ENCODE measurements around the gene RNF145.
A peak's percentile ranks its signal among the peaks of the same experiment; 100 is the strongest.
"Not testable (repeated sequence)": the region's sequence is repeated elsewhere in the genome, so short reads cannot be mapped to it uniquely, and the experiment has no call there.

RNF145 gene, protein sequence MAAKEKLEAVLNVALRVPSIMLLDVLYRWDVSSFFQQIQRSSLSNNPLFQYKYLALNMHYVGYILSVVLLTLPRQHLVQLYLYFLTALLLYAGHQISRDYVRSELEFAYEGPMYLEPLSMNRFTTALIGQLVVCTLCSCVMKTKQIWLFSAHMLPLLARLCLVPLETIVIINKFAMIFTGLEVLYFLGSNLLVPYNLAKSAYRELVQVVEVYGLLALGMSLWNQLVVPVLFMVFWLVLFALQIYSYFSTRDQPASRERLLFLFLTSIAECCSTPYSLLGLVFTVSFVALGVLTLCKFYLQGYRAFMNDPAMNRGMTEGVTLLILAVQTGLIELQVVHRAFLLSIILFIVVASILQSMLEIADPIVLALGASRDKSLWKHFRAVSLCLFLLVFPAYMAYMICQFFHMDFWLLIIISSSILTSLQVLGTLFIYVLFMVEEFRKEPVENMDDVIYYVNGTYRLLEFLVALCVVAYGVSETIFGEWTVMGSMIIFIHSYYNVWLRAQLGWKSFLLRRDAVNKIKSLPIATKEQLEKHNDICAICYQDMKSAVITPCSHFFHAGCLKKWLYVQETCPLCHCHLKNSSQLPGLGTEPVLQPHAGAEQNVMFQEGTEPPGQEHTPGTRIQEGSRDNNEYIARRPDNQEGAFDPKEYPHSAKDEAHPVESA

DNA sequence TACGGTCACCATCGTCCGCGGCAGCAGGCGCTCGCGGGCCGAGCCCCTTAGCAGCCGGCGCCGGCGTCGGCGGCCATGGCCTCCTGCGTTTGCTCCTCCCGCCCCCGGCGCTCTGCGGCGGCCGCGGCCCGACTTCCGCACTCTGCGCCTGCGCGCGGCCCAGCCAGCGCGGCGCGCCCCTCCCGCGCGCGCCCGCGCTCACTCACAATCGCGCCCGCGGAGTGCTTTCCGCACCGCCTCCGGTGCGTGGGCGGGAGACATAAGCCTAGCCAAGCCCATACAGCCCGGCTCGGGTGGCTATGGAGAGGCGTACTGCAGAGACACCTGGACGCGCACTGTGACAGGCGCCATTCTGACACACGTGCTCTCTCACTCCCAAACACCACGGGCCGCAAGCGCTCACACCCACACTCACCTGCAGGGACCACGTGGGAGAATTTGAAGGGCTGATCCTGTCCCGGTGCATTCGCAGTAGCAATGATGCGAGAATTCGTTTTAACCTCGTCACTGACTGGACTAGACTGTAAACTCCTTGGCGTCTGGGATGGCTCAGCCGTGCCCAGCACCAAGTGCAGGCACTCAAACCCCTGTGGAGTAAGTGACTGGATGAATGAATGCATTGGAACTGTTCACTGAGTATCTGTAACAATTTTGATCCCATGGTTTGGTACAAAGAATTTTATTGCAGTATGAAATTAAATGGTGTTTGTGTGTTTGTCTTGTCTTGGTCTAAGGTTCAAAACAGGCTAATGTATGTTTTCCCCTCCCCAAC lies at the start of gene RNF145:
Gene RNF145, minus strand, starts transcription at position 116 of the 772 bp plus-strand sequence. CDS start 5,936 bp downstream, outside the sequence.
- peak; percentile 98 for DNase-seq

DNA sequence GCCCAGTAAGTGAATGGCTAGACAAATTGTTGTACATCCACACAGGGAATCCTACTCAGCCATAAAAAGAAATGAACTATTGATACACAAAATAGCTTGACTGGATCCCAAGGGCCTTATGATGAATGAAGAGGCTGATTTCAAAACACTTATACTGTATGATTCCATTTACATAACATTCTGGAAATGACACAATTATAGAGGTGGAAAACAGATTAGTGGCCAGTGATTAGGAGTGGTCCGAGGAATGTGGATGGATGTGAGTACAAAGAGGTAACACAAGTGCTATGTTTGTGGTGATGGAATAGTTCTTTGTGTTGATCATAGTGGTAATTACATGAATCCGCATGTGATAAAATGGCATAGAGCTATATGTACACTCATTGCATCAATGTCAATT lies 49.0 kb upstream of the RNF145 start:
- DNase-seq, result no peak

DNA sequence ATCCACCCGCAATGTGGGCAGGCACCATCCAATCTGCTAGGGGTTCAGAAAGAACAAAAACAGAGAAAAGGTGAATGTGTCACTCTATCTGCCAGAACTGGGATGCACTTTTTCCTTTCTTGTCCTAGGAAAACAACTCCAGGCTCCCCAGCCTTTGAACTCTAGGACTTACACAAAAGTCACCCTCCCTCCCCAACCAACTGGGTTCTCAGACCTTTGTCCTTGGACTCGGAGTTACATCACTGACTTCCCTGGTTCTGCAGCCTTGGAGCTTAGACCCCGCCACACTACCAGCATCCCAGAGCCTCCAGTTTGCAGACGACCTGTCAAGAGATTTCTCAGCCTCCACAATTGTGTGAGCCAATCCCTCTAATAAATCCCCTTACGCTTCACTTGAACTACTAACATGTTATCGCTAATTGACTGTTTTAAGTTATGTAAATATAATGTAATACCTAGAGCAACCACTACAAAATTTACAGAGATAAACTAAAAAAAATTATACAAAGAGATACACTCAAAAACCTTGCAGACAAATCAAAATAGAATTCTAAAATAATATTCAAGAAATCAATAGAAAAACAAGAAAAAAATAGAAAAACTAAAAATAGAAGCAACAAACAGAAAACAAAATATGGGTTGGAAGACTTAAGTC lies 48.4 kb upstream of the RNF145 start:
- DNase-seq, result no peak

DNA sequence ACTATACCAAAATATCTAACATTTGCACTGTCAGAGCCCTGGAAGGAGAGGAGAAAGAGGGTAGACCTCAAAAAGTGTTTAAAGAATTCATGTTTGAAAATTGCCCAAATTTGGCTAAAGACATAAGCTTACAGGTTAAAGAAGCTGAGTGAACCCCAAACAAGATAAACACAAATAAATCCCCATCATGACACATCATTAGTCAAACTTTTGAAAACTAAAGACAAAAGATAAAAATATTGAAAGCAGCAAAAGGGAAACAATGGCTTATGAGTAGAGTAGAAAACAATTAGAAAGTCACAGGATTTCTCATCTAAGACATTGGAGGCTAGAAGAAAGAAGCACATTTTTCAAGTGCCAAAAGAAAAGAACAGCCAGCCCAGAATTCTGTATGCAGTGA lies 47.7 kb upstream of the RNF145 start:
- DNase-seq, result no peak

DNA sequence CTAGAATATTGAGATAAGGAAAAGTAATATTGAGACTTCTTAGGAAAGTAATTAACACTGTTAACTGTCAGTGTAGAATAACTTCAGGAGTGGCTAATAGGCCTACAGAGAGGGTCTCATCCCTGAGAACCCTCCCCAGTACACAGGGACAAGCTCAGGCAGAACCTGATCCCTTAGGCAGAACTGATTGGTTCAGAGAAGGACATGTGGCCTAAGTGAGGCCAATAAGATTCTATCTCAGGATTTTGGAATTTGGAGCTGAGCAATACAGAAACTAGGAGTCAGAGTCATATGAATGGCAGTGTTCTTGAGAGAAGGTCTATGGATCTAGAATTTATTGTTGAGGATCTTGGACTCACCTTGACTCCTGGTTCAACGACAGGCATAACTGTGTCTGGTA lies 42.8 kb upstream of the RNF145 start:
- no peak for DNase-seq

DNA sequence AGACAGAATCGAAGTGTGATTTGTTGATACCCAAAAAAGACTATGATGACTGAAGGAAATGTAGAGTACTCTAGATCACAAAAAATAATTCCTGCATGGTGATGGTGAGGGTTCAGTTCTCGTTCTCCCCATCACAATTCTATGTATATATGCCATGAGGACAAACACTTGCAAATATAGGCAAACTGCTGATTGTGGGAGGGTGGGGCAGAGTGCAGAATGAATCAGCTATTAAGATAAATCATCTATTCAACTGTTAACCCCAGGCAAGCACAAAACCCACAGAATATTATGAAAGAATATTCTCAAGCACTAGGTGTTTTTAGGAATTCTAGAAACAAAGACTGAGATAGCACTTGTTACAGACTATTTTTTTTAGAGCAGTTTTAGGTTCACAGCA lies 39.8 kb upstream of the RNF145 start:
- no peak for DNase-seq

DNA sequence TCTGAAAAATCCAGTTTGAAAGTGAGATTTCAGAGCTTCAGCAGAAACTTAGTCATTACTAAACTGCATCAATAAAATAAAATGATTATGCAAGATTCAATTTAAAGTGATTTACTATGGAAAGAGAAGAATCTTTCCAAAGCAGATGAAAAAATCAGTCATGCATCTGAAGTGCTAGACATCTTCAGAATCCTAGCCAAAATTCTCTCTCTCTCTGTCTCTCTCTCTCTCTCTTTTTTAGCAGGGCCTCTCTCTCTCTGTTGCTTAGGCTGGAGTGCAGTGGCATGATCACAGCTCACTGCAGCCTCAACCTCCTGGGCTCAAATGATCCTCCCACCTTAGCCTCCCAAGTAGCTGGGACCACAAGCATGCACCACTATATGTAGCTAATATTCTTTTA lies 35.5 kb upstream of the RNF145 start:
- DNase-seq, result no peak

DNA sequence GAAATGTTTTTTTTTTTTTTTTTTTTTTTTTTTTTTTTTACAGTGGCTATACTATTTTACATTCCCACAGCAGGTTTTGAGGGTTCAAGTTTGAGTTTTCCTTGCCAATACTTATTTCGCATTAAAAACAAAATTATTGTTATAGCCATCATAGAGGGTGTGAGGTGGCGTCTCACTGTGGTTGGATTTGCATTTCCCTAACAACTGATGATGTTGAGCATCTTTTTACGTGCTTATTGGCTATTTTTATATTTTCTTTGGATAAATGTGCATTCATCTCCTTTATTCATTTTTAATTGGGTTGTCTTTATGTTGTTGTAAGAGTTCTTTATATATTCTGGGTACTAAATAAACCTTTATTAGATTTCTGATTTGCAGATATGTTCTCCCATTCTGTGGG lies 34.8 kb upstream of the RNF145 start:
- no peak for DNase-seq

DNA sequence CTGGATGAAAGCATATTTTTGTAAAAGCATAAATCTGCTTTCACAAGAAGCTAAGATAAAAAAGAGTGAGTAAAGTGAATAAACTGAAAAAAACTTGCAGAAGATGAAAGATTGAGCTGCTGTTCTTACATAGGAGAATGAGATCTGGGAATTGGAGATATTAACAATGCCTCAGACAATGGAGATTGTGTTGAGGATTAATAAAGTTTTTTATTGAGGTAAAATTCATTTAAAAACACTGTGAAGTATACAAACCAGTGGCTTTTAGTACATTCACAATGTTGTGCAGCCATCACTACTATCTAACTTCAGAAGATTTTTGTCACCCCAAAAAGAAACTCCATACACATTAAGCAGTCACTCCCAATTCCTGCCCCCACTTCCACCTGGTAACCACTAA lies 34.0 kb upstream of the RNF145 start:
- no peak for DNase-seq

DNA sequence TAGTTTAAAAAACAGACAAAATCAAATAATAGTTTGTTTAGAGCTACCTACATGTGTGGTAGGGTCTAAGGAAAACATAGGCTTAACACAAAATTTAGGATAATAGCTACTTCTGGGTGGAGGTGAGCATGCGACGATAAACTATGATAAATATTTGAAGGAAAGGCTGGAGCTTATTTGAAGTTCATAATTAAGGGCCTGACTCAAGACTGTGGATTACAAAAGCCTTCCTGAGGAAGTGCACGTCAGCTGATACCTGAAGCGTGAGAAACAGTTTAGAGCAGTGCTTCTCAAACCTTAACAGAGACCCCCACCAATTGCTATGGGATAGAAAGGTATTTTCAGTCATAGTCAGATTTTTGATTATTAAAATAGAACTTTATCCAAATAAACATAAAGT lies 33.3 kb upstream of the RNF145 start:
- no peak for DNase-seq

DNA sequence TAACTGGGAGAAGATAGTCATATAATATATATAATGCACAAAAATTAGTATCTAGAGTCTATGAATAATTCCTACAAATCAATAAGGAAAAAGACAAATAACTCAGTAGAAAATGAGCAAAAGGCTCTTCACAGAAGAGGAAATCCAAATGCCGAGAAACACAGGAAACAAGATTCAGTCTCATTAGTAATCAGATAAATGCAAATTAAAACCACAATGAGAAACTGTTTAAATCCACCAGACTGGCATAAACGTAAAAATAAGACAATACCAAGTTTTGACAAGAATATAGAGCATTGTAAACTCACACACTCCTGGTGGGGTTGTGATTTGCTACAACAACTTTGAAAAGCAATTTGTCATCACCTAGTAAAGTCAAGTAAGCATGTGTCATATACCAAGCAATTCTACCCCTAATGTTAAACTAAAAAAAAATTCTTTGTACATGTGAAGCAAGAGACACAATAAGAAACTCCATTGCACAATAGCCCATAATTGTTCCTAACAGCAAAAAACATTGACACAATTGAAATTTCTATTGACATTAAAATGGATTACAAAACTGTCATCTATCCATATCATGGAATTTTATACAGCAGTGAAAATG lies 32.7 kb upstream of the RNF145 start:
- DNase-seq, result no peak

DNA sequence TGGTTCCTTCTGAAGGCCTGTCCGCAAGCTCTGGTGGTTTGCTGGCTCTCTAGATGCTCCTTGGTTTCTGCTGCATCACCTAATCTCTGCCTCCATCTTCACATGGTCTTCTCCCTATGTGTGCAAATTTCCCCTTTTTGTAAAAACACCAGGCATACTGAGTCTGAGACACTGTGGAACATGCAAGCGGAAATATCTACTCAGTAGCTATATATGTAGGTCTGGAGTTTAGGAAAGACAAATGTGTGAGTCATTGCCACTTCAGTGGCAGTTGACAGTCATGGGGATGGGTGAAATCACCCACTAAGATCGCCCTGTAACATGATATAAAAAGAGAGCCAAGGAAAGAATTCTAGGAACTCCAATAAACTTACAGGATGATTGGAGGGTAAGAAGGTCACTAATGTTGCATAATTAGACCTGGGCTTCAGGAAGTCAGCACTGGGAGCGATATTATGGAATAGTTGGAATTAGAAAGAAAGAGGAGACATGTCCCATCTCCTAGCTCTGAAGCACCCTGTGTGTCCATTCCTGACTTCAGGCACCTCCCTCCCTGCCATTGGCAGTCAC lies 31.0 kb upstream of the RNF145 start:
- no peak for DNase-seq

DNA sequence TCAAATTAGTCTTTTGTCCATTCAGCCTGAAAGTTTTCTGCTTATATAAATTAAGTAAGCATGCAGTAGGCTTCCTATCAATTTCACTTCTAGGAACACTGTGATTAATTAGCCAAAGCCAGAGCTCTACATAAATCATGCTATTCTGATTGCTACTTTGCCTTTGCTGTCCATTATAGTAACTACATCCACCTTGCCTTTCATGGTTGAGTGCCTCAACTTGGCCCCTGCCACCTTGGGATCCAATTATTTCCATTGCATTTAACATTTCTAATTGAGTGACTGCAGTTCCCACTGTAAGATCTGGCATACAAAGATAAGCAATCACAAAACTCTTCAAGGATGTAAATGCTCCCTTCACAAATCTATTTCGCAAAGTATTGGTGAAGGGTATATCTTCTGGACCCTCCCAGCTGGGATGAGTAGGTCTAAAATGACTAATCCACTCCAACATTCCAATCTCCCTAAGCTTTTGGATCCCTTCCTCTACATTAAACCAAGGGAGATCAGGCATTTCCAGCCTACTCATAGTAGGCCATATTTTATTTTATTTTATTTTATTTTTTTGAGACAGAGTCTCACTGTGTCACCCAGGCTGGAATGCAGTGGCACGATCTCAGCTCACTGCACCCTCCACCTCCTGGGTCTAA lies 26.6 kb upstream of the RNF145 start:
- DNase-seq, result not testable (repeated sequence)

DNA sequence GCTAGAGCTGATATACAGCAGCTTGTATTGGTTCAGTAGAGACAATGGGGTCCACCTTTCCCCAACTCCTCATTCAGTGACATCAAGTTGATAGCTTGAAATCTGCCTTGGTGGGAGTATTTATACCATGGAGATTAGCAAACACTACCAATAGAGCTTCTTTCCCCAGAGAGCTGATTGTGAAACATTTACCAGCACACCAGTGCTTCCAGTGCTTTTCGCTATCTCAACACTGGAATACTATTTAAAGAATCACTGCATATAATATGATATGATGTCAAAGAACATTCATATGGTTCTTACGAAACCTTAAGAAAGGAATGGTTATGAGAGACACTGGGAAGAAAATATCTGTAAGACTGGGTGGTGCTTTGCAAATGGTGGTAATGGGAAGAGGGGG lies 21.8 kb upstream of the RNF145 start:
- DNase-seq, result no peak

DNA sequence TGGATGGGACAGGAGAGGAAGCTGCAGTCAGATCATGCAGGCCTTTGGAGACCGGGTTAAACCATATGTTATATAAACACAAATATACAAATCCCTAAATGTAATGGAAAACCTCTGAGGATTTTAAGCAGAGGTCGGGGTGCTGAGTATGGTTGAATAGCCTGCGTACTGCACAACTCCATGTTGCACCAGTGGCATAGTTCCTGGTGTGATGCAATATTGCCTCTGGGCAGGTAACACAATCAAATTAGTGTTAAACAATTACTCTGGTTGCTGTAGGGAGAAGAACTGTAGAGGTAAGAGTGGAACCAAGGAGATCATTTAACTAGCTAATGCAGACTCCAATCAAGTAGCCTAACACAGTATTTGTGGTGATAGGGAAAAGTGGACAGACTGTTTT lies 21.3 kb upstream of the RNF145 start:
- no peak for DNase-seq

DNA sequence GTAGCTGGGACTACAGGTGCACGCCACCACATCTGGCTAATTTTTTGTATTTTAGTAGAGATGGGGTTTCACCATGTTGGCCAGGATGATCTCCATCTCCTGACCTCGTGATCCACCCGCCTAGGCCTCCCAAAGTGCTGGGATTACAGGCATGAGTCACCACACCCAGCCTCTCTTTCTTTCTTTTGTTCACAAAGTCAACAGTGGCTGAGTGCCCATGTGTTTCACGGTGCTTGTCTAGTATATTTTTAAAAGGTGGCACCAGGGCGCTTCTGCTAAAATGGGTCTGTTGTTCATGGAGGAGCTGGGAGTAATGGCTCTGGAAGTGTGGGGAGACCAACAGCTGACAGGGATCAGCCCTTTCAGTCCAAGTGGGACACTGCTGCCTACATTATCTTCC lies 18.7 kb upstream of the RNF145 start:
- DNase-seq, result not testable (repeated sequence)

DNA sequence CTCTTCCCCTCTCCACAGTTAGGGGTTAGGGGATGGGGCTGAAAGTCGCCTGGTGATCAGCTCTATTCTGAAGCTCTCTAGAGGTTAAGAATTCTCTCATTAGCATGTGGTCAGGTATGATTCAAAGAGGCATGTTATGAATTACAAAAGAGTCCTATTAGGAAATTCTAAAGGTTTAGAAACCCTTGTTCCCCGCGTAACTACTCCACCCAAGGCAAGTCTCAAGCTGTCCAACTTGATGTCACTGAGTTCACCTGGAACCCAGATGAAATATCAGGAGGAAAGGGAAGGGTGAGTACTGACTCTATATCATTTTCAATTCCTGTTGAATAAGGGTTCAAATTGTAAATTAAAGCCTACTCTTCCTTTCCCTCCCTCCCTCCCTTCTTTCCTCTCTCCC lies 18.1 kb upstream of the RNF145 start:
- DNase-seq, result no peak

DNA sequence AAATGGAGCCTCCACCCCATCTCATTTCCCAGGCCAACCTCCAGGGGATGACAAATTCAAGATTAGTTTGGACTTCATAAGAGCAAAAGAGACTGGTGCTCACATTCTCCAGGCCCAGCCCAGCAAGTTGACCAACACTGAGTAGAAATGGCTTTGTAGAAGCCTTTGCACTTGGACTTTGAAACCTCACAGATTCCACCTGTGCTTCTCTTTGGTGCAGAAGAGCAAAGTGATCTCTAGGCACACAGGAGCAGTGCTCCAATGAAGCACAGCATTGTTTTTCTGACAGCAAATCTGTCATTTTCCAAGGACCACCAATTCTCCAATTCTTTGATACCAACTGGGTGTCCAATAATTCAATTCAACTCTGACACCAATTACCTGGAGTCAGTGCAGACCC lies 17.1 kb upstream of the RNF145 start:
- DNase-seq, result no peak

DNA sequence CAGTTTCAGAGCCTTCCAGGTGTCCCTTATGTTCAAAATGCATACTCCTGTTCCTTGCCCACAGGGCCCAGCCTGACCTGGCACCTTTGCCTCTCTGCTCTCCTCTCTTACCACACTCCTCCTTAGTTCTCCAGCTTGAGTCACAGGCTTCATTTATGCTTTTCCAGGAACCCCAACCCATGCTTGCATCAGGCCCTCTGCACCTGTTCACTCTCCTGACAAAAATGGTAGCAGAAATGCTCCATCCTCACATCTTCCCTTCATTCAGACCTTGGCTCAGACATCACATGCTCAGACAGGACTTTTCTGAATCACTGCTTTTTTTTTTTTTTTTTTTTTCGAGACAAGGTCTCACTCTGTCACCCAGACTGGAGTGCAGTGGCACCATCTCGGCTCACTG lies 15.1 kb upstream of the RNF145 start:
- no peak for DNase-seq

DNA sequence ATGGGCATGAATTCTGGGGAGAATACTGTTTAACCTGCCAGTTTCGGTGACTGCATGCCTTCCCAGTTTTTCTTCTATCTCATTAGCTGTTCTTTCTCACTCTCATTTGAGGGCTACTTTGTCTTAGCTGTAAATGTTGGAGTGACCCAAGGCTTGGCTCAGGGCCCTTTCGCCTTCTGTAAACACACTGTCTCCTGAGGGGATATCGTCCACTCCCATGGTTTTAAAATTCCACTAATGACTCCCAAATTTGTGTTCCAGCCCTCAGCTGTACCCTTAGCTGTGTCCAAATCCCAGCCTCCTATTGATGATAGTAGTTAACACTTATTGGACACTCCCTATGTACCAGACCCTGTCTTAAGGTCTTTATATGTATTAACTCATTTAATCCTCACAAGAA lies 14.1 kb upstream of the RNF145 start:
- no peak for DNase-seq

DNA sequence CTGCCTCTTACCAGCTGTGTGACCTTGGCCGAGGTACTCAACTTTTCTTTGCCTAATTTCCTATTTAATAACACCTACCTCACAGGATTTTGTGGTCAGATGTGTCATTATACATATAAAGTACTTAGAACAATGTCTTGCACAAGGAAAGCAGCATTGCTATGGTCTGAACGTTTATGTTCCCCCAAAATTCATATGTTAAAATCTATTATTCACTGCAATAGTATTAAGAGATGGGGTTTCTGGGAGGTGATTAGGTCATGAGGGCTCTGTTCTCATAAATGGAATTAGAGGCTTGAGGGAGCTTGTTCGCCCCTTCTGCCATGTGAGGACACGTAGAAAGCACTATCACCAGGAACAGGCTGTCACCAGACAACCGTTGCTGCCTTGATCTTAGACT lies 10.9 kb upstream of the RNF145 start:
- no peak for DNase-seq

DNA sequence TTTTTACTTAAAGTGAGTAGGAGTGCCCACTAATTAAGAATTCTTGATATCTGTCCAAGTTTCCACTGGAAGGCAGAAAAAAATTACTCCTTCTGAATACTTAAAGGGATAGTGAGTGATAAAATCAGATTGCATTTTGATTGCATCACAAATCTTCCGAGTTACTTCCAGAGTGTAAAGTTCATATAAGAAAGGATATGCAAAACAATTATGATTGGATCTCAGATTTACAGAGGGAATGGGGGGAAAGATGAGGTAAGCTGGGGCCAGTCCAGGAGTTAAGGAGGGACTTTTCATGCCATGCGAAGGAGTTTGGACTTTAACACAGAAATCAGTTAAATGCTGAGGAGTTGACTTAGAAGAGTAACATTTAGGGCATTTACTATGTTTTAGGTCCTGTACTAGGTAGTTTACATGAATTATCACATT lies 9.3 kb upstream of the RNF145 start:
- DNase-seq, result no peak
